GM18867 (cell line): ENCODE measurements around the gene CETP.
"Not testable (repeated sequence)": the region's sequence is repeated elsewhere in the genome, so short reads cannot be mapped to it uniquely, and the experiment has no call there.

Experiments
- ATAC-seq: cut with Tn5 transposase; IDR thresholded peaks from one replicate; pipeline ENCODE4 v1.9.1; 2021; ENCODE audit warnings: mild to moderate bottlenecking, moderate library complexity; ENCODE audit not compliant: unreplicated experiment

Gene CETP

GRCh38 chr16:56933828-56934598 is 27.7 kb upstream of the CETP start:
- ATAC-seq, result no peak

- not testable (repeated sequence) for ATAC-seq
Measured at GRCh38 chr16:56934599-56935145, 27.1 kb upstream of the CETP start.

GRCh38 chr16:56935201-56935600 is 26.5 kb upstream of the CETP start:
- ATAC-seq, result no peak

GRCh38 chr16:56936491-56936890 is 25.3 kb upstream of the CETP start:
- no peak for ATAC-seq

- no peak for ATAC-seq
Measured at GRCh38 chr16:56936950-56937349, 24.8 kb upstream of the CETP start.

GRCh38 chr16:56938664-56939513 is 22.9 kb upstream of the CETP start:
- no peak for ATAC-seq

- no peak for ATAC-seq
Measured at GRCh38 chr16:56939801-56940200, 21.9 kb upstream of the CETP start.

- ATAC-seq, result no peak
Measured at GRCh38 chr16:56941092-56941491, 20.7 kb upstream of the CETP start.

GRCh38 chr16:56941856-56942331 is 19.9 kb upstream of the CETP start:
- no peak for ATAC-seq

- no peak for ATAC-seq
Measured at GRCh38 chr16:56943761-56944375, 17.9 kb upstream of the CETP start.

GRCh38 chr16:56944954-56945839 is 16.6 kb upstream of the CETP start:
- no peak for ATAC-seq

GRCh38 chr16:56945847-56946527 is 15.8 kb upstream of the CETP start:
- no peak for ATAC-seq

GRCh38 chr16:56946767-56947603 is 14.8 kb upstream of the CETP start:
- no peak for ATAC-seq

GRCh38 chr16:56947604-56947995 is 14.2 kb upstream of the CETP start:
- no peak for ATAC-seq

- no peak for ATAC-seq
Measured at GRCh38 chr16:56948234-56948633, 13.5 kb upstream of the CETP start.

GRCh38 chr16:56950051-56950450 is 11.7 kb upstream of the CETP start:
- ATAC-seq, result no peak

- no peak for ATAC-seq
Measured at GRCh38 chr16:56950455-56950854, 11.3 kb upstream of the CETP start.

GRCh38 chr16:56950881-56951771 is 10.6 kb upstream of the CETP start:
- ATAC-seq, result peak; percentile 67
